ENCODE data around the gene CD24. TPM values are rescaled to one million over a fixed set of nuclear protein-coding genes. Genes with fewer than 3 reads are reported as not detected.

CD24 gene
- total and polyA plus RNA-seq, 2 of the 8 experiments (the other 6 are each of a cell fraction or from before 2014, with no cell fraction given): 2,134 to 2,327 TPM

GRCh38 chr6:106963544-106963943 lies 11.0 kb downstream of the CD24 start:
- no peak overlapping the region for H3K23ac ChIP-seq (ENCODE audit: insufficient read length)
- H2AFZ ChIP-seq (ENCODE audit: low read length): no peak overlapping the region
- no peak for TF ChIP-seq TBP (IDR thresholded peaks at IDR 0.05; ENCODE audit: low read depth, low read length)
- no peak for TF ChIP-seq PHF8 (conservative IDR thresholded peaks at IDR 0.05; ENCODE audit: low read depth, low read length)
- no peak for TF ChIP-seq NANOG (IDR thresholded peaks at IDR 0.05; ENCODE audit: insufficient read depth, low read depth, low read length, poor library complexity, severe bottlenecking)
- TF ChIP-seq TCF12 (IDR thresholded peaks at IDR 0.05; ENCODE audit: low read depth, low read length): no peak
- TF ChIP-seq POU5F1 (IDR thresholded peaks at IDR 0.05; ENCODE audit: low read depth, low read length): no peak
- no peak for TF ChIP-seq GTF2F1 (IDR thresholded peaks at IDR 0.05; ENCODE audit: borderline replicate concordance, low read depth, low read length)
- TF ChIP-seq BCL11A (IDR thresholded peaks at IDR 0.05; ENCODE audit: low read depth in 2 of 2, low read length in 2 of 2): no peak
- TF ChIP-seq SUZ12 (IDR thresholded peaks at IDR 0.05; ENCODE audit: low read length): no peak
- TF ChIP-seq RNF2 (IDR thresholded peaks at IDR 0.05; ENCODE audit: borderline replicate concordance, low read depth, low read length, missing control alignments, poor library complexity, severe bottlenecking): no peak
- TF ChIP-seq NRF1 (IDR thresholded peaks at IDR 0.05; ENCODE audit: low read depth, low read length): no peak
- TF ChIP-seq TEAD4 (IDR thresholded peaks at IDR 0.05; ENCODE audit: low read depth, low read length): no peak
- TF ChIP-seq SRF (IDR thresholded peaks at IDR 0.05; ENCODE audit: low read depth, low read length): no peak
- no peak for TF ChIP-seq JUND (IDR thresholded peaks at IDR 0.05; ENCODE audit: low read length)
- no peak overlapping the region for H3K4me3 ChIP-seq (ENCODE audit: extremely low read depth in 1 of 4, insufficient read depth in 2 of 4, low read depth in 3 of 4, low read length in 4 of 4)
- DNase-seq (ENCODE audit: low read depth in 1 of 2, low spot score in 2 of 2): no peak
- H3K9me3 ChIP-seq (ENCODE audit: insufficient read depth in 2 of 2, low read depth in 1 of 2, low read length in 1 of 2): no peaks in the 10 kb centered on the region; a peak in 1 of 4 replicates
- CTCF ChIA-PET (ENCODE audit: partially characterized antibody): interaction anchor here (0.6 to 1.4 kb wide), 3 partner anchors 34 to 299 kb away, joined by 3 to 5 read pairs (median 4); no protein-coding TSS in a partner anchor
- POLR2A ChIA-PET (ENCODE audit: partially characterized antibody): interaction anchor here (1.2 to 2.2 kb wide), 3 partner anchors 8 to 159 kb away, joined by 3 to 8 read pairs (median 3); no protein-coding TSS in a partner anchor
- no peak overlapping the region for H3K9ac ChIP-seq (replicated peaks in 1 of 4; ENCODE audit: extremely low read depth in 1 of 4, low read depth in 3 of 4, low read length in 3 of 4)
- no peak overlapping the region for H2BK12ac ChIP-seq (ENCODE audit: low read depth, low read length)
- H4K5ac ChIP-seq (ENCODE audit: insufficient read length, low read depth, low read length): no peak overlapping the region
- no peak overlapping the region for H2BK15ac ChIP-seq (ENCODE audit: low read length)
- no peaks in the 10 kb centered on the region for H3K79me2 ChIP-seq (ENCODE audit: control insufficient read depth in 1 of 2, insufficient read depth in 2 of 2, low read length in 2 of 2)
- no peaks in the 10 kb centered on the region for H3K23me2 ChIP-seq (ENCODE audit: low read depth, low read length)
- no peaks in the 10 kb centered on the region for H4K20me1 ChIP-seq (replicated peaks in 1 of 2; ENCODE audit: control insufficient read depth in 1 of 2, insufficient read depth in 2 of 2, low read length in 2 of 2)
- no peak for FAIRE-seq
- H3K27me3 ChIP-seq (replicated peaks in 1 of 4; ENCODE audit: control insufficient read depth in 3 of 4, extremely low read depth in 1 of 4, insufficient read depth in 3 of 4, low read length in 3 of 4): no peaks in the 10 kb centered on the region
- no peak overlapping the region for H3K4ac ChIP-seq (replicated peaks; ENCODE audit: insufficient read length, low read depth, low read length)
- H3K36me3 ChIP-seq (ENCODE audit: control insufficient read depth in 2 of 4, insufficient read depth in 4 of 4, low read length in 3 of 4): no peaks in the 10 kb centered on the region
- no peak overlapping the region for H4K91ac ChIP-seq (replicated peaks; ENCODE audit: insufficient read length, low read length)
- H2BK20ac ChIP-seq (ENCODE audit: low read length): no peak overlapping the region
- no peak overlapping the region for H3K27ac ChIP-seq (ENCODE audit: low read depth, low read length)
- no peak overlapping the region for H3K14ac ChIP-seq (ENCODE audit: insufficient read length)
- H3K4me1 ChIP-seq (replicated peaks in 1 of 4; ENCODE audit: control insufficient read depth in 3 of 4, insufficient read depth in 4 of 4, low read length in 3 of 4): no peaks in the 10 kb centered on the region
- H2BK120ac ChIP-seq (replicated peaks; ENCODE audit: low read depth, low read length): no peak overlapping the region
- 90% methylated on average over 4 of the region's 4 CpGs; no CpG with 5 or more reads in 1 of the 2 experiments for WGBS, 2 experiments (ENCODE audit: extremely low coverage in 1 of 2, insufficient coverage in 1 of 2, insufficient read length in 1 of 2, insufficient replicate concordance in 2 of 2, low coverage in 1 of 2, low lambda C conversion rate in 2 of 2, missing lambda C conversion rate in 1 of 2)
- no peak overlapping the region for H4K8ac ChIP-seq (ENCODE audit: extremely low read depth, insufficient read depth, low read length)
- H2BK5ac ChIP-seq (ENCODE audit: low read depth, low read length): no peak overlapping the region
- H3K4me2 ChIP-seq (ENCODE audit: insufficient read depth in 1 of 2, low read depth in 2 of 2, low read length in 2 of 2): no peak overlapping the region
- no peaks in the 10 kb centered on the region for H3K79me1 ChIP-seq (ENCODE audit: low read depth, low read length)
- H3K56ac ChIP-seq (replicated peaks; ENCODE audit: insufficient read length, low read depth, low read length): no peak overlapping the region
- H2AK5ac ChIP-seq (ENCODE audit: low read depth, low read length): no peak overlapping the region
- no peak overlapping the region for H3K18ac ChIP-seq (ENCODE audit: extremely low read depth, low read length)

All from H1 (cell line).